Measurements from ENCODE around the gene CWF19L1.
"Not testable (repeated sequence)": the region's sequence is repeated elsewhere in the genome, so short reads cannot be mapped to it uniquely, and the experiment has no call there.

The CWF19L1 gene

GRCh38 chr10:100267239-100268104, at the start of gene CWF19L1:
Gene CWF19L1, minus strand, starts transcription at chr10:100267638. Its CDS starts 45 bp downstream, at chr10:100267593.
- DNase-seq, result peak; percentile 82

DNA sequence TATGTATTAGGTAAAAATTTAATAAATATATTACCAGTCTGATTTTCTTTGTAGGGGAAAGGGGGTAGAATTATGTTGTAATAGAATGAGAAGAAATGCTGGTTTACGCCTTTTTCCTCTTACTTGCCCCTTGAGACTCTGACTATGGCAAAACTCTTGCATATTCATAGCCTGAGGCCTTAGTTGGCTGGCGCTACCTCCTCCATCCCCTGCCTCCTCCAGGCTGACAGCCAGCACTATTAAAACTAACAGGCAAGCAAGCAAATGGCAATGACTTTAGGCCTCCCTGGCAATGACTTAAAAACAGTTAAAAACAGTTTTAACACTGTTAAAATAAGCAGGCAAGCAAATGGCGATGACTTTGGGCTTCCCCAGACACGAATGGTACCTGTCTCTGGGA, 48.2 kb upstream of the CWF19L1 start:
- DNase-seq, result no peak

GRCh38 chr10:100311298-100311697, 43.9 kb upstream of the CWF19L1 start:
- no peak for DNase-seq

DNA sequence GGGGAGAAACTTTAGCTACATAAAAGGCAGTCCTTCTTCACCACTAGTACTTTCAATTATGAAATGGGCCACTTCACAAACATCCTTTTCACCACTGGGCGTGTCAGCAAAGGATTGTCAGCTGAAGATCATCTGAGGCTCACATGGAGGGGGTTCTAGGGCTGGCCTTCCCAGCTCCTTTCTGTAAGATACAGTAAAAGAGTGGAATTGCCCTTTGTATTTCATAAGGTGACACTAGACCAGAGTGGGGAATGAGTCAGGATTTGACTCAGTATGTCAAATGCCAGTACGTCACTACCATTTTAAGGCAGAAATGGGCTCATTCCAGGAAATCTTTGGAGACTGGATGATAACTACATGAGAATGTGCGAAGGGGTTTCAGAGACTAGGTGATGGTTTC, 40.2 kb upstream of the CWF19L1 start:
- no peak for DNase-seq

DNA sequence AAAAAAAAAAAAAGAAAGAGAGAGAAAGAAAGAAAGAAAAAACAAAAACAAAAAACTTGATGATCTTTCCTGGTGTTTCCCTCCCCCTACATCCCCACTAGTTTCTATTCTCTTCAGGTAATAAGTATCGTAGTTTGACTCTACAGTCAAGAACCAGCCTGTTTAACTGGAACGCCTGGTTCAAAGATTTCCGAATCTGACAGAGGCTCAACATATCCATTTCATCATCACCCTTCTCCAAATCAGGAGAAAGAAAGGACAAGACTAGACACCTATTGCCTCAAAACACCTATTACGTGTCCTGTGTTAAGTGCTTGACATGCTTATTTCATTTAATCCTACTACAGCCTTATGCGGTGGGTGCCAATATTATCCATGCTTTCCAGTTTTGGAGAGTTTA, 39.4 kb upstream of the CWF19L1 start:
- DNase-seq, result no peak

- DNase-seq, result no peak
Observed at GRCh38 chr10:100304414-100304813, 37.0 kb upstream of the CWF19L1 start.

GRCh38 chr10:100303724-100304319, 36.4 kb upstream of the CWF19L1 start:
- DNase-seq, result no peak

- not testable (repeated sequence) for DNase-seq
Observed at GRCh38 chr10:100301123-100301522, 33.7 kb upstream of the CWF19L1 start.

DNA sequence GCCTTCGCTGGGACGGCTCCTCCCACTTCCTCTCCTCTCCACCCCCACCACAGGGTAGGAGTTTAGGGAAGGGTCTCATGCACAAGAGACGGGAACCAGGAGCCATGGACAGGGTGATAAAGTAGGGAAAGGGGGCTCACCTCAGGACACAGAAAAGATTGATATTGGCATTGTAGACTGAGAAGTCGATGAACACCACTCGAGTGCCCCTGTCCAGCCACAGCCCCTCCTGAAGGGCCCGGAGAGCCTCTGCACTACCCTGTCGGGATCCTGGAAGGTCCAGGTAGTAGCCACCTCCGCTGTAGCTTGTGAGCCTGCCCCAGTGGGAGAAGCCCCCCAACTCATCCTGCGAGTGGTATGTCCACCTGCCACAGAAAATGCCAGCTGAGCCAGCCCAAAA, 29.8 kb upstream of the CWF19L1 start:
- DNase-seq, result no peak

GRCh38 chr10:100293066-100293465, 25.6 kb upstream of the CWF19L1 start:
- no peak for DNase-seq

GRCh38 chr10:100292300-100292699, 24.9 kb upstream of the CWF19L1 start:
- not testable (repeated sequence) for DNase-seq

- DNase-seq, result no peak
Observed at GRCh38 chr10:100291356-100291755, 23.9 kb upstream of the CWF19L1 start.

DNA sequence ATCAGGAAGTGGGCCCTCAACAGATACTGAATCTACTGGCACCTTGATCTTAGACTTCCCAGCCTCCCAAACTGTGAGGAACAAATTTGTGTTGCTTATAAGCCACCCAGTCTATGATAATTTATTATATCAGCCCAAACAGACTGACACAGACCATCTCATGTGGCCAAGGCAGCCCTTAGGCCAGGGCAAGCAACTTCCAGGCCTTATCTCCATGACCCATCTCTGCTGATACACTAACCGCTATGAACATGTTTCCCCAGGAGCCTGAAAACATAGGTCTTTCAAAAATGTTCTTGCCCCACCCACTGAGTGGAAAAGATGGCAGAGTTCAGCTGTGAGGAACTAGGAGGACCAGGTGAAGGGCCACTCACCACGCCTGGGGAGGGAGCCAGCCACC, 22.2 kb upstream of the CWF19L1 start:
- no peak for DNase-seq

DNA sequence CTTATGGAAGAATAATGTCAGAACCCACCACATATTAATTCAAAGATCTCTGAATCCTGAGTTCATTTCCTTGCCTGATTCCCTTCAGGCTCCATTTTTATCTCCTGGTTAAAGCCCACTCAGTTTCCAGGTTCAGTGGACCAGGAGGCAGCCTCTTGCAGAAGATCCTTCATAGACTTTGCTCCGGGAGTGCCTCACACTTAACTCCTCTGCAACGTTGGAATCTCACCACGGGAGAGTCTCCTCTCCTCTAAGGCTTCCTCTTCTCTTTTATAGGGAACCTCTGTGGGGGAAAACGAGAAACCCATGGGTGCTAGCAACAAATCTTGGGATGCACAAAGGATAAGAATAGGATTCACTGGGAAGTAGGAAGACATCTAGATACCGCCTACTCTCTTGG, 20.8 kb upstream of the CWF19L1 start:
- DNase-seq, result no peak

DNA sequence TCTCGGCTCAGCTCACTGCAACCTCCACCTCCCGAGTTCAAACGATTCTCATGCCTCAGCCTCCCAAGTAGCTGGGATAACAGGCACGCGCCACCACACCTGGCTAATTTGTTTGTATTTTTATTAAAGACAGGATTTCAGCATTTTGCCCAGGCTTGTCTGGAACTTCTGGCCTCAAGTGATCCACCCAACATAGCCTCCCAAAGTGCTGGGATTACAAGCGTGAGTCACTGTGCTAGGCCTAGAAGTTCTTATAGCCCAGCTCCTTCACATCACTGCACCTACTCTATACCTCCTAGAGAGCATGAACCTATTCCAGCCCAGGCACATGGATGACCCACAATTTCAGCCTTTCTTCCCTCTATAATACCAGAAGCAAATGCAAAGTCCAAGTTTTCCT, 20.3 kb upstream of the CWF19L1 start:
- DNase-seq, result no peak

DNA sequence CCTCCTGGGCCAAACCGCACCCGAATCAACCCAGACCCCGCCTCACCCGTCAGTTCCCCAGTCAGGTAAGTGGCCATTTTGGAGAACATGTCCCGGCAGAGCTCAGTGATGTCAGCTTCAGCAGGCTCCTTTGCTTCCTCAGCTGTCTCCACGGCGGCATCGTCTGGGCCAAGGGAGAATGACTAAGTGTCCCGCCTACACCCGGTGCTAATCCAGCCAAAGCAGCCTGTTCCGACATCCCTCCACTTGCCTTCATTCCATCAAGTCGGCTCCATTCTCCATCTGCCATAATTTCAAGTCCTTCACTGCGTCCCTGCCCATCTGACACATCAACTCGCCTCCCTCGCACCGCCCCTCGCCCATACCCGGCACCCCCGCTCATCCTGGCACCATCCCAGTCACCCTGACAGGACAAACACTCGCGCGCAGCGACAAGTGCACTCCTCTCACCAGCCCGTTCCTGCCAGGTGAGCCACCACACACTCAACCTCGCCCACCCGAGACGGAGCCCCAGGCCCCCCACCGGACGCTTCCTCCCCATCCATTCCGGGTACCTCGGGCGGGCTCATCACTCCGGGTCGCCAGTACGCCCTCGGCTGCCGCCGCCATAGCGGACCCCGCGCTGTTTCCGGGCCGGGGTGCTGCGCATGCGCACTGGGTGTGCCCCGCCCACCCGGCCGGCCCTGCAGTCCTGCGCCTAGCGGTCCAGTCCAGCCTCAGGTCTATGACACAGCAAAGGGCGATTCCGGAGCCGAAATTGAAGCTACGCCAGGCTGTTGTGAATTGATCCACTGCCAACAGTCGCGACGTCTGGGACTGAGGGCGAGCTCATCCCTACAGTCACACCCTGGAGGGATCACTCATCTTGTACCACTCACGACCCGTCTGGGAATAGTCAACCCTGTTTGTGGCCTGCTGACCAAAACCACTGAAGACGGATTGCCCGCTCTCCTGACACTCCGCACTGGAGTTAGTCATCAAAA, 18.9 kb upstream of the CWF19L1 start, which contains the start of gene BLOC1S2:
Gene BLOC1S2 (minus strand): TSS at position 630 of the 983 bp plus-strand sequence. CDS start 21 bp downstream, at position 609.
- DNase-seq, result peak; percentile 86

DNA sequence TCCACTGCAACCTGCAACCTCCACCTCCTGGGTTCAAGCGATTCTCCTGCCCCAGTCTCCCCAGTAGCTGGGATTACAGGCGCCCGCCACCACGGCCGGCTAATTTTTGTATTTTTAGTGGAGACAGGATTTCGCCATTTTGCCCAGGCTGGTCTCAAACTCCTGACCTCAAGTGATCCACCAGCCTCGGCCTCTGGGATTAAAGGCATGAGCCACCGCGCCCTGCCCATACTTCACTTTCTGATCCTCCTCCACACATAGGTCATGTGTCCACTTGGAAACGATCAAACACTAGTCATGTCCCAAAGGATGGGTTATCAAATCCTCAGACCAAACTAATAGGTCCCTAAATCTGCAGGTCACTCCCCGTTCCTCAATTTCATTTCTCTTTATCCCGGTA, 17.9 kb upstream of the CWF19L1 start:
- DNase-seq, result peak; percentile 5

DNA sequence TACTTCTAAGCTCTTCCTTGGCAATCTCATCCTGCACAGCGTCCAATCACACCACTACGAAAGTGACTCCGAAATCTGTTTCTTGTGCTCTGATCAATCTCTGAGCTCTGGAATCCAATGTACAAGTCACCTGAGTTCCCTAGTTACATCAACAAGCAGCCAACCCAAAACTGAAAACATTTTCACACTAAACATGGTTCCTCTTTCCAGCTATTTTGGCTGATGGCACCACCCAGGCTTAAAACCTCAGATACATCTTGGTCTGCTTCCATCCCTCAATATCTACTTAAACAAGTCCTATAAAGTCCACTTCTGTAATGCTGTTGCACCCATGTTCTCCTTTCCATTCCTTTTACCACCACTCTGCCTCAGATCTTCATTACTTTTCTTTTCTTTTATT, 15.5 kb upstream of the CWF19L1 start:
- DNase-seq, result no peak

GRCh38 chr10:100276971-100277370, 9.5 kb upstream of the CWF19L1 start:
- DNase-seq, result not testable (repeated sequence)

GRCh38 chr10:100265821-100266485, 1.5 kb downstream of the CWF19L1 start:
- DNase-seq, result no peak

GRCh38 chr10:100254191-100254590, 13.2 kb downstream of the CWF19L1 start:
- DNase-seq, result no peak

DNA sequence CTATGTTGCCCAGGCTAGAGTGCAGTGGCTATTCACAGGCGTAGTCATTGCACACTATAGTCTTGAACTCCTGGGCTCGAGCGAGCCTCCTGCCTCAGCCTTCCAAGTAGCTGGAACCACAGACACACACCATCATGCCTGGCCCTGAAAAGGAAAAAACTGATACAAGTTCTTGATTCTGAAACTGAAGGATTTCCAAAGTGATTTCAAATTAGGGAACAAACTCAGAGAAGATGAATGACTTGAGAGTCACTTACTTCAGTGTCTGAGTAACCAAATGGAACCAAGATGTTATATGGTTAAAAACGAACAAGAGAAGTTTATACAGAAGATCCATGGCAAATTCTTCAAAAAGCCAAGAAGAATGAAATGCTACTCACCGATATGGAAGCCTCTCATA, 14.4 kb downstream of the CWF19L1 start:
- no peak for DNase-seq

GRCh38 chr10:100248820-100249219, 18.6 kb downstream of the CWF19L1 start:
- DNase-seq, result no peak

All from kidney glomerular epithelial cell (primary cell).